SW 1271 (cell line): ENCODE measurements around the gene SUPT6H.
A peak's percentile ranks its signal among the peaks of the same experiment; 100 is the strongest.
"Not testable (repeated sequence)": the region's sequence is repeated elsewhere in the genome, so short reads cannot be mapped to it uniquely, and the experiment has no call there.

Experiments used
- DNase-seq, 2 experiments: peaks; one replicate each; lab custom pipeline; 2025; lab: John Stamatoyannopoulos, UW

The SUPT6H gene

DNA sequence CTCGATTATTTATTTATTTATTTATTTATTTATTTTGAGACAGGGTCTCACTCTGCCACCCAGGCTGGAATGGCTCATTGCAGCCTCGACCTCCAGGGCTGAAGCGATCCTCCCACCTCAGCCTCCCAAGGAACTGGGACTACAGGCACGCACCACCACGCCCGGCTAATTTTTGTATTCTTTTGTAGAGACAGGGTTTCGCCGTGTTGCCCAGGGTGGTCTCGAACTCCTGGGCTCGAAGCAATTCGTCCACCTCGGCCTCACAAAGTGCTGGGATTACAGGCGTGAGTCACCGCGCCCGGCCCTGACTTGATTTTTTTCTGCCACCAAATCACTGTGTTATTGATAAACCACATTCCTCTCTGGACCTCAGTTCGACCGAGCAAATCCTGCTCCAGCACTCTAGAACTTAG is 57.0 kb downstream of the SUPT6H start:
- DNase-seq = no peak

DNA sequence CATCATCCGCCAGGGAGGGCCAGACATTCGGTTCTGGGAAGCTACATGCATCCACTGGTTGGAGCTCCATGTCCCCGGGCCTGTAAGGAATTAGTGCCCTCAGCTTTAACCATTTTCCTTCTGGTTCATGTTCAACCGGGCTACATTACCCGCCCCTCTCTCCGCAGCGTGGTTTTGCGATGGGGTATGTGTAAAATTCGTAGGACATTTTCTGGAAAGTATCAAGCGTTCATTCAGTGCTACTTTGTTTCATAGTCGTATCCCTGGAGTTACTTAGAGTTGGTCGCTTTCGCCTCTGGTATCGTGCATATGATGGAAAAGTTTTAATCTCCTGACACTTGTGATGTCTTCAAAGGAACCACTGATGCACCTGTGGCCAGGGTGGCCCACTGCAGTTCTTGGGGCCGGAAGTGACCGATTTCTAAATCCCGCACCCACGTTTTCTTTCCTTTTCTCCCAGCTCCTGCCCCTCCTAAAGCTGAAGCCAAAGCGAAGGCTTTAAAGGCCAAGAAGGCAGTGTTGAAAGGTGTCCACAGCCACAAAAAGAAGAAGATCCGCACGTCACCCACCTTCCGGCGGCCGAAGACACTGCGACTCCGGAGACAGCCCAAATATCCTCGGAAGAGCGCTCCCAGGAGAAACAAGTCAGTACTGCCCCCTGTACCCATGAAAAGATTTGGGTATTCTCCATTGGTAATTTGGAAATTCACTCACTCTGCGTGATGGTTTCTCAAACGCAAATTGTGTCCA is 58.4 kb downstream of the SUPT6H start:
- DNase-seq = no peak

DNA sequence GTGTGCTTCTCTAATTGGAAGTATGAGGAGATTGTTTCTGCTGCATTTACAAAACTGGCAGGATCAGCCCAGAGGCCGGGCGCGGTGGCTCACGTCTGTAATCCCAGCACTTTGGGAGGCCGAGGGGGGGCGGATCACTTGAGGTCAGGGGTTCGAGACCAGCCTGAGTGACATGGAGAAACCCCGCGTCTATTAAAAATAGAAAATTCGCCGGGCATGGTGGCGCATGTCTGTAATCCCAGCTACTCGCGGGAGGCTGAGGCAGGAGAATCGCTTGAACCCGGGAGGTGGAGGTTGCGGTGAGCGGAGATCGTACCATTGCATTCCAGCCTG is 59.0 kb downstream of the SUPT6H start:
- DNase-seq = not testable (repeated sequence)

DNA sequence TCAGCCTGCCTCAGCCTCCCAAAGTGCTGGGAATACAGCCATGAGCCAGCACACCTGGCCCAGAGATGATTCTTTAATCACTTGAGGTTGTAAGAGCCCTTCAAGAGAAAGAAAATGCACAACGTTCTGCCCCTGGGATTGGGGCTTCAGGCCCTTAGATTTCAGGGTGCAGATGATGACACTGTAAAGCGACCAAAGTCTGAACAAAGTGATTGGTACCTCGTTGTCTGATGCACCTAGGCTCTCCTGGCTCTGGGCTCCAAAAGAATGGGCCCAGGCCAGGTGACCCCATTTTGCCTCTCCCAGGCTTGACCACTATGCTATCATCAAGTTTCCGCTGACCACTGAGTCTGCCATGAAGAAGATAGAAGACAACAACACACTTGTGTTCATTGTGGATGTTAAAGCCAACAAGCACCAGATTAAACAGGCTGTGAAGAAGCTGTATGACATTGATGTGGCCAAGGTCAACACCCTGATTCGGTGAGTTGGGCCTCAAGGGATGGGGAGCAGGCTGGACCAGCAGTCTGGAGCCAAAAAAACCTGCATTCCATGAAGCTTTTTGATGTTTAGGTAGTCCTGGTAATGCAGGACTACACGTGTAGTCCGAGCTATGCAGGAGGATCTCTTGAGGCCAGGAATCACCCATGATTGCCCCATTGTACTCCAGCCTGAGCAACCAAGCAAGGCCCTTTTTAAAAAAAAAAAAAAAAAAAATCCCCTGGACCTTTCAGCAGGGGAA is 60.6 kb downstream of the SUPT6H start:
- DNase-seq = no peak

DNA sequence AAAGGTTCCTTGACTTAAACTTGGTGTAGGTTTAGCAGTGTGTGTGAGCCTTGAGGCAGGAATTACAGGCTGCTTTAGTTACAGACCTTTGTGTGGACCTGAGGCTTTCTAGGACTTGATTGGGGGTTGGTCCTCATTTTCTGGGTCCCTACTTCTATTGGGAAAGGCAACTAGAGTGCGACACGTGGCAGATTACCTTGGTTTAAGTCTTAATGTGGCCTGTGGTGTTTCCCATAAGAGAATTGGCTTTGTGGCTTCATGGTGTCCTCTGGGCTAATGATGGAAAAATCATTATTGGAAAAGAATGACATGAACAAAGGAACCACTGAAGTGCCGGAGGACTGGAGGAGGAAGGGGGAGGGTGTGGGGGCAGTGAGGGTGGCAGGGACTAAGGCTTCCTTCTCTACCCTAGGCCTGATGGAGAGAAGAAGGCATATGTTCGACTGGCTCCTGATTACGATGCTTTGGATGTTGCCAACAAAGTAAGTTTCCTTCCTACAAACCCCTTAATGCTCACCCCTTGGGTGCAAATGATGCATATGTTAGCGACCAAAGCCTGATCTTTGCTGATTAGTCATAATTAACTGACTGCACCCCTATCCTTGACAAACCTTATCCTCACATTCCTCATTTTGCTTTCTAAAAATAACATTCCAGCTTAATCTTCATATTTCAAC is 61.3 kb downstream of the SUPT6H start:
- DNase-seq = no peak

DNA sequence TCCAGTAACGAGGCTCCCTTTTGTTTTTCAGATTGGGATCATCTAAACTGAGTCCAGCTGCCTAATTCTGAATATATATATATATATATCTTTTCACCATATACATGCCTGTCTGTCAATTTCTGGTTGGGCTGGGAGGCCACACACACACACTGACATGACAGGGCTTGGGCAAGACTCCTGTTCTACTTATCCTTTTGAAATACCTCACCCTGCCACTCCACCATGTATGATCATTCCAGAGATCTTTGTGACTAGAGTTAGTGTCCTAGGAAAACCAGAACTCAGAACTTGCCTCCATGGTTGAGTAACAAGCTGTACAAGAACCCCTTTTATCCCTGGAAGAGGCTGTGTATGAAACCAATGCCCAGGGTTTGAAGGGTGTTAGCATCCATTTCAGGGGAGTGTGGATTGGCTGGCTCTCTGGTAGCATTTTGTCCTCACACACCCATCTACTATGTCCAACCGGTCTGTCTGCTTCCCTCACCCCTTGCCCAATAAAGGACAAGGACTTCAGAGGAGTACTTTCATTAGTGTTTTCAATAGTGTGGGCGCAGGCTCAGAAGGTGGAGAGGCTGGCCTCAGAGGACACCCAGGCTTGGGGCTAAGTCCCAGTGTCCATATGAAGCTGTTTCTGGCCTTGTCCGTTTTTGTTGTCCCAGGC is 62.0 kb downstream of the SUPT6H start:
- not testable (repeated sequence) for DNase-seq

DNA sequence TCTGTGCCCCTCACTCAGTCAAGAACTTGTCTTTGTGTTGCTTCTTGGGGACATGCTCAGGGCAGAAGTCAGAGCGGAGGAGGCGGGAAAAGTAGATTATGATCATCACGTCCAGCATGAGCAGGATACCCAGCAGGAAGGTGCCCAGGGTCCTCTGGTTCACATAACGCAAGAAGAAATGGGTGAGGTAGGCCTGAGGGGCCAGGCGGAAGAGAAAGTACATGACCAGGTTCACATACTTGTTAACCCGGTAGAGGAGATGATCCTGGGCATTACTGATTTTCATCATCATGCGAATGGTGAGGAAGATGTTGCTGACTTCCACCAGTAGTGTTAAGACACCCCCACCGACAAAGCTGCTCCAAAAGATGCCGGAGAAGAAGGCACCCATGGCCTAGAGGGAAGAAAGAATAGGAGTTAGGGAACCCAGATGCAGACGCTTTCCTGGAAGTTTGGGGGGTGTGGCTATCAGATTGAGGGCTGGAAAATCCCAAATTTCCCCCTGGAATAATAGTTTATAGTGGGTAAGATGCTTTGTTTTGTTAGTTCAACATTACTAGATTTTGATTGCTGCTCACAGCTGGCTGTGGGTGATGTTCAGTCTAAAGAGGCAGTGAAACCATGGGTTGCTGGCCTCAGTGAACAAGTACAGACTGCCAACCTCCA is 62.6 kb downstream of the SUPT6H start:
- no peak for DNase-seq

DNA sequence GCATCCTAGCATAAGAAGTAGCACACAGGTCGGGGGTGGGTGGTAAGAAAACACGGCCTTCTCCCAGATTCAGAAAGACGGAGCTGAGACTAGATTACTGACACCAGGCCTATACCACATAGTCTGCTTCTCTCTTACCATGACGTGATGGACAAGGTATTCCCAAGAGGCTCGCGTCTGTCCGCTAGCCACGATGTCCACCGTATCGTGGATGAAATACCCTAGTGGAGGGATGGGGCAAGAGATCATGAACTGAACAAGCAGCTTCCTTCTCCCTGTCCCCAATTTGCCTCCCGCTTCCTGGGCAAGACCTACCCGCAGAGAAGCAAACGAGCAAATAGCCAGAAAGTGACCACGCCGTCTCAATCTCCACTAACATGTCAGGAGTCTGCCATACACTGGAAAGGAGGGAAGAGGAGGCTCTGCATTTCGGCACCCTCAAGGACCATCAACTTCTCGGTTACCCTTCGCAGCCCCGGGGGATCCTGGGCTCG is 63.2 kb downstream of the SUPT6H start:
- DNase-seq = peak in 1 of 2 experiments; percentile 75

DNA sequence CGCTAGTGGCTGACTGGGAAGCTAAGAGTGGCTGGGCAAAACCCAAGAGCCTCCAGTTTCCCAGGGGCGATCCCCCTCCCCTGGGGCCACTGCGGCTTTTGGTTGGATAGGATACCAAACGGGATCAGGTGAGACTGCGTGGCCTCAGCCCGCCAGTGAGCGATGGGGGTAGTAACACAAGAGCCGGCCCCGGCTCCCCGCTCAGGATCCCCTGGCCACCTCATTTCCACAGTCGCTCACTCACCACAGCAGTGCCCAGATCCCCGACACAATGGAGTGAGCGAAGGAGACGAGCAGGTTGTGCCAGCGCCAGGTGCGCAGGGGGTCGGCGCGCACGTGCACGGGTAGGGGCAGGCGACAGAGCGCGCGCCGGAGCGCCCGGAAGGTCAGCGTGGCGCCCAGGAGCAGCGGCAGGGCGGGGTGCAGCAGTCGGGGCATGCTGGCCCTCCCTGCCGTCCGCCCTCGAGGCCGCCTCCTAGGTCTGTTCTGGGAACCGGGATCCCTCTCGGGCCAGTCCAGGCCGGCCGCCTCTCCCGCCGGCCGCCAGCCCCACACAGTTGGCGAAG is 63.7 kb downstream of the SUPT6H start:
- DNase-seq = peak in 1 of 2 experiments; percentile 59

DNA sequence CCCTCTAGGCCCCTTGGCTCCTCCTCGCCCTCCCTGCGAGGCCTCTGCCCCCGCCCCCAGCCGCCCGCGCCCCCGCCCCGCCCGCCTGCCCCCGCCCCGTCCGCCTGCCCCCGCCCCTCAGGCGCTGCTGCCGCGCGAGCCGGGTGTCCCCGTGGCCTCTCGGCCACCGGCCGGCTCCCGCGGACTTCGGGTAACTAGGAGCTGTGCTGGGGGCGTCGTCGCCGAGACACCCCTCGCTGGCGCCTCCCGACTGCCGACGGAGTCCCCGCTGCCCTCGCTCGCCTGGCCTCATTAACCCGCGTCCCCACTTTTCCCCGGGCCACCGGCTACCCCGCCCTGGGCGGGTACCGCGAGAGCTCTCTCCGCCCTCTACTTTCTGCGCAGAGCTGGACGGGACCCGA is 64.2 kb downstream of the SUPT6H start, which contains the start of gene TLCD1:
TLCD1 (minus strand) TSS at position 8 of the 401 bp plus-strand sequence. CDS start 136 bp downstream, outside the sequence.
- peak in 1 of 2 experiments; percentile 75 for DNase-seq

DNA sequence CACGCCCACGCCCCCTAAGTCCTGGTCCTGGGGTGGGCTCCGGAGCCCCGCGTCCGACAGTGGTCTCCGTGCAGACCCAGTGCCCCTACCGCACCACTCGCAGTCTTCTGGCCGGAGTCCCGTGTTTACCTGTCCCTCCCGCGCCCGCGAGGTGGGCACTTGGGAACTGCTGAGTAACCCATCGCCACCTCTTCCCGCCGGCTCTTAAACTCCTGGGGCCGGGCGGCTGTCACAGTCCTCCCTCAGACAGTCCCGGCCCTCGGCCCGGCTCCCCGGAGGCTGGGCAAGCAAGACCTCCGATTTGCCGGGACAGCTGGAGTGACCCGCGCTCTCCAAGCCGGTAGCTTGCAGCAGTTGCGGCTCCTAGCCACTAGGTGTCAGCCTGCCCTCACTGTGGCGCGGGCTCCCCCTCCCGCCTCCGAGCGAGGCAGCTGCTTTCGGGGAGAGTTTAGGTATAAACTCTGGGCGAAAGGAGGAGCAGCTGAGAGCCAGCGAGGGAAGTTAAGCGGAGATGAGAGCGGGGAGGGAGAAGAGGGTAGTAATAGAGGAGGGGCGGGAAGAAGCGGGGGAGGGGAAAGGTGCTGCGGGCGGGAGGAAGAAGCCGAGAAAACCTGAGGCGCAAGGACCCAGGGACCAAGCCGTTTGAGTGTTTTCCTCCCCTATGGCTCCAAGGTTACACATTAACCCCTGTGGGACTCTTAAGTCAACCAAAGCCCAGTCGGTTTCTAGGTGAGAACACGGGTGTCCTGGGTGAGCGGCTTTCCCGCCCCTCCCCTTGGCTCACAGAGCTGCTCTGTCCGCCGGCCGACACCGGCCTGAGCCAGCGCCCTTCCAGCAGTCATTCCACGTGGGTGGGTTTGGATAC is 64.9 kb downstream of the SUPT6H start:
- DNase-seq = peak; percentile 83 to 91

DNA sequence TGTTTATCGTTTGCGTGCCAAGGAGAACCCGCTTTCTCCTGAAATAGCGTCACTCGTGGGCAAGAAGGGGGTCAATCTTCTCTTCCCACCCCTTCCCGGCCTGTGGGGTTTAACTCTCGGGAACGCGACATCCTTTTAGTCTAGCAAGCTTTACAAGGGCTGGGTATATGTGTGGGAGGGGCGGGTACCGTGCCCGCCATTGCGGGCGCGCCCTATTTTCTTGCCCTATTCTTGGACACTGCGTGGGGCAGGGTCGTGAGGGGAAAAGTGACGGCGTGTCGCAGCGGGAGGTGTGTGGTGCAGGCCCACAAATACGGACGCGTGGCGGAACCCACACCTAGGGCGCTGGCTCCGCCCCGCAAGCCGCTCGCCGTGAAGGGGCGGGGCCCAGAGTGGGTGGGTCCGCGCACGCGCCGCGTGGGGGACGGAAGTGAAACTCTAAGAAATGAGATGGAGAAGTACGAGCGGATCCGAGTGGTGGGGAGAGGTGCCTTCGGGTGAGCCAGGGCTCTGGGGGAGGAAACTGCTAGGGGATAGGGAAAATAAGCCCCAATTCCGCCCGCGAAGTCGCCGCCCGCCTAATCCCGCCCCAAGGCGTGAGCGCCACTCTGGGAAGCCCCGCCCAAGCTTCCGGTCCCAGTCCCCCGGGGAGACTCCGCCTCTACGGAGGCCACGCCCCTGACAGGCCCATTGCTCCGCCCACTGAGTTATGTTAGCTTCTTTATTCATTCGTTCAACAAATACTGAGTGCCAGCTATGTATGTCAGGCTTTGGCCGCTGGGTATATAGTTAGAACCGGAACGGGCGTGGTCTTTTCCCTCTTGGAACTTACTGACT is 66.6 kb downstream of the SUPT6H start, which contains the start of gene NEK8:
NEK8 (plus strand) TSS at position 425 of the 837 bp plus-strand sequence; CDS start at position 451, 26 bp downstream.
- peak; percentile 79 to 92 for DNase-seq

DNA sequence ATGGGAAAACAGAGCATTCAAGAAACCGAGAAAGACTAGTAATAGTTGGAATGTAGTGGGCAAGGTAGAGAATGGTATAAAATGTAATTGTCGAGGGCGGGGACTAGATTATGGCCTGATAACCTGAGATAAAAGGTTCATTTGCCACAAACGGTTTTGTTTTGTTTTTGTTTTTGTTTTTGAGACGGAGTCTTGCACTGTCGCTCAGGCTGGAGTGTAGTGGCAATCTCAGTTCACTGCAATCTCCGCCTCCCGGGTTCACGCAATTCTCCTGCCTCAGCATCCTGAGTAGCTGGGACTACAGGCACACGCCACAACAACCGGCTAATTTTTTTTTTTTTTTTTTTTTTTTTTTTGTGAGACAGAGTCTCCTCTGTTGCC is 67.9 kb downstream of the SUPT6H start:
- DNase-seq = no peak

DNA sequence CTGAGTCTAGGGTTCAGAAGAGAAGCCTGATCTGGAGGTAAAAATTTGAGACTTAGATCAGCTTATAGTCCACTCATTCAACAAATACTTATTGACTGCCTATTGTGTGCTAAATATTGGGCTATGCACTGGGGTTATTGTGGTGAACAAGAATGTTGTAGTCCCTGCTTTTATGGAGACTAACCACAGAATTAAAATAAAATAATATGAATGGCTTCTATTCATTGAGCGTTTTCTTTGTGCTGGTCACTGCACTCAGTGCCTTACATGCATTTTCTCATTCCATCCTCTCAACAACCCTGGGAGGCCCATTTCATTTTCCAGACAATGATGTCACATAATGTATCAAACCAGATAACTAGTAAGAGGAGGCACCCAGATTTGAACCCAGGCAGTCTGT is 71.3 kb downstream of the SUPT6H start:
- DNase-seq = no peak

DNA sequence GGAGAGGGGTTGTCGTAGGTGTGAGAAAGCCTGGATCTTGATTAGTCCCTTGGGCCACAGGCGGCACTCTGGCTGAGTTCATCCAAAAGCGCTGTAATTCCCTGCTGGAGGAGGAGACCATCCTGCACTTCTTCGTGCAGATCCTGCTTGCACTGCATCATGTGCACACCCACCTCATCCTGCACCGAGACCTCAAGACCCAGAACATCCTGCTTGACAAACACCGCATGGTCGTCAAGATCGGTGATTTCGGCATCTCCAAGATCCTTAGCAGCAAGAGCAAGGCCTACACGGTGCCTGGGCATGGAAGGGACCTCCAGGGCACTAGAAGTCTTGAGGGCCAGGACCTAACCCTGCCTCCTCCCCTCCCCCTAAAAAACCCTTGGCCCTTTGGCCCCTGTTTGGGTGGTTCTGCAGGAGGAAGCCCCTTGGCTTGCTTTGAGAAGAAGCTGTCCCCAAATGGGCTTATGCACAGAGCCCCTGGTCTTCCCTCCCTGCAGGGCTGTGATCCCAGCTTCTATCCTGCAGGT is 72.8 kb downstream of the SUPT6H start:
- DNase-seq = no peak

DNA sequence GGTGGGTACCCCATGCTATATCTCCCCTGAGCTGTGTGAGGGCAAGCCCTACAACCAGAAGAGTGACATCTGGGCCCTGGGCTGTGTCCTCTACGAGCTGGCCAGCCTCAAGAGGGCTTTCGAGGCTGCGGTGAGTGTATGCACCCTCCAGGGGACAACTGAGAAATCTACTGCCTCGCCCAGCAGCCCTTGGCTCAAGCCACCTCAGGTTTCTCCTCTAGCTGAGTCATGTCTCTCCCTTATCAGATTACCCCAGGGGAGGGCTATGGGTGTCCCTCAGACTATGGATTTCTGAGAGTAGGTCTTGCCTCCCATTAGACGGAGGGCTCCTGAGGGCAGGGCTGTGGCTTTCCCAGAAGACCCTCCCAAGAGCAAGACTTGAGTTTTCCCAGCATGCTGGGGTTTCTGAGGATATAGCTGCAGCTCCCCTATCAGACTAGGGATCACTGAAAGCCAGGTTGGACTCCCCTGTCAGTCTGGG is 73.3 kb downstream of the SUPT6H start:
- no peak for DNase-seq

DNA sequence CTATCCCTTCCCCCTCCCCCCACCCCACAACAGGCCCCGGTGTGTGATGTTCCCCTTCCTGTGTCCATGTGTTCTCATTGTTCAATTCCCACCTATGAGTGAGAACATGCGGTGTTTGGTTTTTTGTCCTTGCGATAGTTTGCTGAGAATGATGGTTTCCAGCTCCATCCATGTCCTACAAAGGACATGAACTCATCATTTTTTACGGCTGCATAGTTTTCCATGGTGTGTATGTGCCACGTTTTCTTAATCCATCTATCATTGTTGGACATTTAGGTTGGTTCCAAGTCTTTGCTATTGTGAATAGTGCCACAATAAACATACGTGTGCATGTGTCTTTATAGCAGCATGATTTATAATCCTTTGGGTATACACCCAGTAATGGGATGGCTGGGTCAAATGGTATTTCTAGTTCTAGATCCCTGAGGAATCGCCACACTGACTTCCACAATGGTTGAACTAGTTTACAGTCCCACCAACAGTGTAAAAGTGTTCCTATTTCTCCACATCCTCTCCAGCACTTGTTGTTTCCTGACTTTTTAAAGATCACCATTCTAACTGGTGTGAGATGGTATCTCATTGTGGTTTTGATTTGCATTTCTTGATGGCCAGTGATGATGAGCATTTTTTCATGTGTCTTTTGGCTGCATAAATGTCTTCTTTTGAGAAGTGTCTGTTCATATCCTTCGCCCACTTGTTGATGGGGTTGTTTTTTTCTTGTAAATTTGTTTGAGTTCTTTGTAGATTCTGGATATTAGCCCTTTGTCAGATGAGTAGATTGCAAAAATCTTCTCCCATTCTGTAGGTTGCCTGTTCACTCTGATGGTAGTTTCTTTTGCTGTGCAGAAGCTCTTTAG is 74.1 kb downstream of the SUPT6H start:
- not testable (repeated sequence) for DNase-seq

DNA sequence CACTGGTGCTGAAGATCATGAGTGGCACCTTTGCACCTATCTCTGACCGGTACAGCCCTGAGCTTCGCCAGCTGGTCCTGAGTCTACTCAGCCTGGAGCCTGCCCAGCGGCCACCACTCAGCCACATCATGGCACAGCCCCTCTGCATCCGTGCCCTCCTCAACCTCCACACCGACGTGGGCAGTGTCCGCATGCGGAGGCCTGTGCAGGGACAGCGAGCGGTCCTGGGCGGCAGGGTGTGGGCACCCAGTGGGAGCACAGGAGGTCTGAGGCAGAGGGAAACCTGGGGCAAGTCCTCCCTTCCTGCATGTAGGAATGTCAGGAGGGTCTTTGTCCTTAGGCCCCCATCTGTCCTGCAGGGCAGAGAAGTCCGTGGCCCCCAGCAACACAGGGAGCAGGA is 75.3 kb downstream of the SUPT6H start:
- DNase-seq = no peak
